Ishikawa (cell line): Measurements from ENCODE around the gene GNAS.

ENCODE experiments used
- CEBPB ChIP-seq: IDR thresholded peaks from 2 replicates; pipeline ENCODE4 v1.6.1; 2012
- EGR1 ChIP-seq: IDR thresholded peaks from 2 replicates; pipeline ENCODE4 v1.6.1; 2012
- EP300 ChIP-seq: IDR thresholded peaks from 2 replicates; pipeline ENCODE4 v1.6.1; 2012; ENCODE audit warnings: borderline replicate concordance
- MAX ChIP-seq: IDR thresholded peaks from 2 replicates; pipeline ENCODE4 v1.6.1; 2012
- NFIC ChIP-seq: IDR thresholded peaks from 2 replicates; pipeline ENCODE4 v1.6.1; 2012
- RAD21 ChIP-seq: IDR thresholded peaks from 2 replicates; pipeline ENCODE4 v1.6.1; 2012; ENCODE audit warnings: low read depth
- REST ChIP-seq: IDR thresholded peaks from 2 replicates; pipeline ENCODE4 v1.6.1; 2012; ENCODE audit warnings: low read depth, mild to moderate bottlenecking
- TAF1 ChIP-seq: IDR thresholded peaks from 2 replicates; pipeline ENCODE4 v1.6.1; 2012; ENCODE audit warnings: low read depth, mild to moderate bottlenecking
- TCF12 ChIP-seq: IDR thresholded peaks from 2 replicates; pipeline ENCODE4 v1.6.1; 2012; ENCODE audit warnings: low read depth
- USF1 ChIP-seq: IDR thresholded peaks from 2 replicates; pipeline ENCODE4 v1.6.1; 2012
- YY1 ChIP-seq: IDR thresholded peaks from 2 replicates; pipeline ENCODE4 v1.6.1; 2012; ENCODE audit warnings: low read depth

DNA sequence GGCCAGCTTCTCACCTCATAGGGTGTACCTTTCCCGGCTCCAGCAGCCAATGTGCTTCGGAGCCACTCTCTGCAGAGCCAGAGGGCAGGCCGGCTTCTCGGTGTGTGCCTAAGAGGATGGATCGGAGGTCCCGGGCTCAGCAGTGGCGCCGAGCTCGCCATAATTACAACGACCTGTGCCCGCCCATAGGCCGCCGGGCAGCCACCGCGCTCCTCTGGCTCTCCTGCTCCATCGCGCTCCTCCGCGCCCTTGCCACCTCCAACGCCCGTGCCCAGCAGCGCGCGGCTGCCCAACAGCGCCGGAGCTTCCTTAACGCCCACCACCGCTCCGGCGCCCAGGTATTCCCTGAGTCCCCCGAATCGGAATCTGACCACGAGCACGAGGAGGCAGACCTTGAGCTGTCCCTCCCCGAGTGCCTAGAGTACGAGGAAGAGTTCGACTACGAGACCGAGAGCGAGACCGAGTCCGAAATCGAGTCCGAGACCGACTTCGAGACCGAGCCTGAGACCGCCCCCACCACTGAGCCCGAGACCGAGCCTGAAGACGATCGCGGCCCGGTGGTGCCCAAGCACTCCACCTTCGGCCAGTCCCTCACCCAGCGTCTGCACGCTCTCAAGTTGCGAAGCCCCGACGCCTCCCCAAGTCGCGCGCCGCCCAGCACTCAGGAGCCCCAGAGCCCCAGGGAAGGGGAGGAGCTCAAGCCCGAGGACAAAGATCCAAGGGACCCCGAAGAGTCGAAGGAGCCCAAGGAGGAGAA lies 12.3 kb upstream of the GNAS start:
- TF ChIP-seq YY1 (no peak), MAX (no peak), NFIC (no peak), TAF1 (no peak), EP300 (no peak), REST (no peak), CEBPB (no peak), TCF12 (no peak), USF1 (no peak), RAD21 (no peak), EGR1 (no peak)
